Astrocyte (in vitro differentiated cells and primary cell): ENCODE data around the gene TNFSF15.

ENCODE experiments used
- EZH2 ChIP-seq: IDR thresholded peaks from 2 replicates; pipeline ENCODE4 v1.6.1; 2012; ENCODE audit warnings: mild to moderate bottlenecking, low read length, inconsistent platforms; ENCODE audit not compliant: insufficient read depth
- TF ChIP-seq, protein P1 (sequence below): IDR thresholded peaks from 2 replicates; pipeline ENCODE4 v1.5.1; 2011; ENCODE audit warnings: low read depth, mild to moderate bottlenecking, inconsistent platforms, low read length, moderate library complexity; ENCODE audit not compliant: insufficient read depth

DNA sequence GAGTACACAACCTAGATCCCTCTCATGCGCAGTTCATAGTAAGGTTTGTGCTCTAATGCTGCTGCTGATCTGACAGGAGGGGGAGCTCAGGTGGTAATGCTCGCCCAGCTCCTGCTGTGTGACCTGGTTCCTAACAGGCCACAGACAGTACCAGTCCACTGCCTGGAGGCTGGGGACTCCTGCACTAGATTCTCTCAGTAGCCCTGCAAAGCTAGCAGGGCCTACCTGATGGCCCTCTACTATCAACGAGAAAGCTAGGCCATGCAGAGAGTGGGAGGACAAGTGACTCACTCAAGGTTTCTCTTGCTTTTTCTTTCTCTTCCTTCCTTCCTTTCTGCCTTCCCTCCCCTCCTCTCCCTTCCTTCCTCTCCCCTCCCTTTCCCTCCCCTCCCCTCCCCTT lies 68.7 kb downstream of the TNFSF15 start:
- TF ChIP-seq, protein P1, sequence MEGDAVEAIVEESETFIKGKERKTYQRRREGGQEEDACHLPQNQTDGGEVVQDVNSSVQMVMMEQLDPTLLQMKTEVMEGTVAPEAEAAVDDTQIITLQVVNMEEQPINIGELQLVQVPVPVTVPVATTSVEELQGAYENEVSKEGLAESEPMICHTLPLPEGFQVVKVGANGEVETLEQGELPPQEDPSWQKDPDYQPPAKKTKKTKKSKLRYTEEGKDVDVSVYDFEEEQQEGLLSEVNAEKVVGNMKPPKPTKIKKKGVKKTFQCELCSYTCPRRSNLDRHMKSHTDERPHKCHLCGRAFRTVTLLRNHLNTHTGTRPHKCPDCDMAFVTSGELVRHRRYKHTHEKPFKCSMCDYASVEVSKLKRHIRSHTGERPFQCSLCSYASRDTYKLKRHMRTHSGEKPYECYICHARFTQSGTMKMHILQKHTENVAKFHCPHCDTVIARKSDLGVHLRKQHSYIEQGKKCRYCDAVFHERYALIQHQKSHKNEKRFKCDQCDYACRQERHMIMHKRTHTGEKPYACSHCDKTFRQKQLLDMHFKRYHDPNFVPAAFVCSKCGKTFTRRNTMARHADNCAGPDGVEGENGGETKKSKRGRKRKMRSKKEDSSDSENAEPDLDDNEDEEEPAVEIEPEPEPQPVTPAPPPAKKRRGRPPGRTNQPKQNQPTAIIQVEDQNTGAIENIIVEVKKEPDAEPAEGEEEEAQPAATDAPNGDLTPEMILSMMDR, result no peak
- no peak for TF ChIP-seq EZH2
